H1 (cell line): Measurements from ENCODE around the gene PILRB. TPM values are rescaled to one million over a fixed set of nuclear protein-coding genes. Genes with fewer than 3 reads are reported as not detected.

Experiments used
- CTCF ChIA-PET: fragments of 300-600 bp; sonication (Branson Sonifier 250); formaldehyde crosslinking; loops from one replicate; lab custom pipeline; 2021; ENCODE audit not compliant: partially characterized antibody; lab: Charles Lee
- POLR2A ChIA-PET: fragments of 300-600 bp; sonication (Branson Sonifier 250); formaldehyde crosslinking; loops from one replicate; lab custom pipeline; 2021; ENCODE audit warnings: inconsistent platforms; ENCODE audit not compliant: partially characterized antibody; lab: Charles Lee
- DNase-seq, 2 experiments: peaks; one replicate each; pipeline versions ENCODE4 v3.0.0 to v3.0.0-alpha.2; 2010 to 2022; ENCODE audit warnings: low spot score in 2 of 2, low read depth in 1 of 2, mixed read lengths in 1 of 2
- FAIRE-seq: peaks from 2 replicates; lab custom pipeline; 2011; peaks lifted over from hg19 to GRCh38; lab: Jason Lieb, UNC
- H2AFZ ChIP-seq: 2 replicates; pipeline ENCODE4 v1.8.1; 2012; ENCODE audit warnings: low read length, inconsistent platforms
- H2AK5ac ChIP-seq: 2 replicates; pipeline ENCODE4 v1.6.1; 2013; ENCODE audit warnings: low read depth, low read length
- H2BK120ac ChIP-seq: replicated peaks from 2 replicates; pipeline ENCODE3; 2013; ENCODE audit warnings: low read depth, low read length, inconsistent platforms
- H2BK12ac ChIP-seq: 2 replicates; pipeline ENCODE4 v1.6.1; 2013; ENCODE audit warnings: low read depth, low read length
- H2BK15ac ChIP-seq: 2 replicates; pipeline ENCODE4 v1.6.1; 2013; ENCODE audit warnings: low read length
- H2BK20ac ChIP-seq: 2 replicates; pipeline ENCODE4 v1.6.1; 2013; ENCODE audit warnings: low read length
- H2BK5ac ChIP-seq: 2 replicates; pipeline ENCODE4 v1.6.1; 2013; ENCODE audit warnings: low read depth, low read length
- H3K14ac ChIP-seq: 2 replicates; pipeline ENCODE4 v1.6.1; 2013; ENCODE audit warnings: inconsistent platforms; ENCODE audit not compliant: insufficient read length
- H3K18ac ChIP-seq: 2 replicates; pipeline ENCODE4 v1.6.1; 2013; ENCODE audit warnings: low read length; ENCODE audit errors: extremely low read depth
- H3K23ac ChIP-seq: 2 replicates; pipeline ENCODE4 v1.6.1; 2013; ENCODE audit warnings: inconsistent platforms; ENCODE audit not compliant: insufficient read length
- H3K23me2 ChIP-seq: 2 replicates; pipeline ENCODE4 v1.6.1; 2013; ENCODE audit warnings: low read depth, low read length
- H3K27ac ChIP-seq: 2 replicates; pipeline ENCODE4 v1.6.1; 2011; ENCODE audit warnings: low read depth, low read length, inconsistent platforms
- H3K27me3 ChIP-seq, 4 experiments: replicated peaks in 1 of 4; 1 replicate in 1 of 4; 2 replicates in 3 of 4; pipeline versions ENCODE4 v1.6.1 to v1.8.1; 2011 to 2013; ENCODE audit warnings: low read length in 3 of 4, mild to moderate bottlenecking in 3 of 4, inconsistent platforms in 2 of 4, mixed read lengths in 2 of 4, moderate library complexity in 1 of 4; ENCODE audit not compliant: control insufficient read depth in 3 of 4, insufficient read depth in 3 of 4; ENCODE audit errors: extremely low read depth in 1 of 4
- H3K36me3 ChIP-seq, 4 experiments: 2 replicates each; pipeline versions ENCODE4 v1.6.1 to v1.8.1; 2011 to 2013; ENCODE audit warnings: mild to moderate bottlenecking in 4 of 4, low read length in 3 of 4, moderate library complexity in 2 of 4, control low read depth in 1 of 4, inconsistent platforms in 1 of 4; ENCODE audit not compliant: insufficient read depth in 4 of 4, control insufficient read depth in 2 of 4
- H3K4ac ChIP-seq: replicated peaks from 2 replicates; pipeline ENCODE3; 2013; ENCODE audit warnings: low read length, low read depth, mixed read lengths, inconsistent platforms; ENCODE audit not compliant: insufficient read length
- H3K4me1 ChIP-seq, 4 experiments: replicated peaks in 1 of 4; 1 replicate in 1 of 4; 2 replicates in 3 of 4; pipeline versions ENCODE4 v1.6.1 to v1.8.1; 2011 to 2013; ENCODE audit warnings: low read length in 3 of 4, inconsistent platforms in 2 of 4, mixed read lengths in 1 of 4; ENCODE audit not compliant: insufficient read depth in 4 of 4, control insufficient read depth in 3 of 4
- H3K4me2 ChIP-seq, 2 experiments: 2 replicates each; pipeline versions ENCODE4 v1.6.1 to v1.8.1; 2011 to 2013; ENCODE audit warnings: low read depth in 2 of 2, low read length in 2 of 2, control low read depth in 1 of 2, inconsistent platforms in 1 of 2, mild to moderate bottlenecking in 1 of 2; ENCODE audit not compliant: insufficient read depth in 1 of 2
- H3K4me3 ChIP-seq, 4 experiments: fragments of 200-600, 300-600 bp in 1 of 4; sonication (generic), shearing (Covaris generic), sonication (Bioruptor Twin) in 1 of 4; 2 replicates each; pipeline versions ENCODE4 v1.5.1 to v1.8.1; 2011 to 2016; ENCODE audit warnings: low read length in 4 of 4, low read depth in 3 of 4, control low read depth in 2 of 4, inconsistent platforms in 2 of 4, mild to moderate bottlenecking in 2 of 4, mixed read lengths in 1 of 4, moderate library complexity in 1 of 4; ENCODE audit not compliant: insufficient read depth in 2 of 4; ENCODE audit errors: extremely low read depth in 1 of 4
- H3K56ac ChIP-seq: replicated peaks from 2 replicates; pipeline ENCODE3; 2013; ENCODE audit warnings: low read depth, mild to moderate bottlenecking, mixed read lengths, low read length, inconsistent platforms; ENCODE audit not compliant: insufficient read length
- H3K79me1 ChIP-seq: 2 replicates; pipeline ENCODE4 v1.6.1; 2013; ENCODE audit warnings: low read depth, low read length, control low read depth
- H3K79me2 ChIP-seq, 2 experiments: 2 replicates each; pipeline versions ENCODE4 v1.6.1 to v1.8.1; 2012 to 2013; ENCODE audit warnings: low read length in 2 of 2, mild to moderate bottlenecking in 2 of 2, inconsistent platforms in 1 of 2; ENCODE audit not compliant: insufficient read depth in 2 of 2, control insufficient read depth in 1 of 2
- H3K9ac ChIP-seq, 4 experiments: replicated peaks in 1 of 4; 1 replicate in 1 of 4; 2 replicates in 3 of 4; pipeline versions ENCODE4 v1.6.1 to v1.8.1; 2011 to 2013; ENCODE audit warnings: low read depth in 3 of 4, low read length in 3 of 4, control low read depth in 2 of 4, mild to moderate bottlenecking in 2 of 4, moderate library complexity in 2 of 4, inconsistent platforms in 1 of 4; ENCODE audit errors: extremely low read depth in 1 of 4
- H3K9me3 ChIP-seq, 2 experiments: 2 replicates each; pipeline versions ENCODE4 v1.6.1 to v1.8.1; 2012 to 2013; ENCODE audit warnings: mild to moderate bottlenecking in 2 of 2, moderate library complexity in 2 of 2, control low read depth in 1 of 2, inconsistent platforms in 1 of 2, low read depth in 1 of 2, low read length in 1 of 2, mixed read lengths in 1 of 2; ENCODE audit not compliant: insufficient read depth in 2 of 2
- H4K20me1 ChIP-seq, 2 experiments: replicated peaks in 1 of 2; 2 replicates each; pipeline versions ENCODE3 to v1.8.1; 2011 to 2013; ENCODE audit warnings: inconsistent platforms in 2 of 2, low read length in 2 of 2, mild to moderate bottlenecking in 1 of 2; ENCODE audit not compliant: insufficient read depth in 2 of 2, control insufficient read depth in 1 of 2
- H4K5ac ChIP-seq: 2 replicates; pipeline ENCODE4 v1.6.1; 2013; ENCODE audit warnings: low read length, low read depth, mixed read lengths, inconsistent platforms; ENCODE audit not compliant: insufficient read length
- H4K8ac ChIP-seq: 2 replicates; pipeline ENCODE4 v1.8.0; 2013; ENCODE audit warnings: mild to moderate bottlenecking, moderate library complexity, low read length, inconsistent platforms; ENCODE audit not compliant: insufficient read depth; ENCODE audit errors: extremely low read depth
- H4K91ac ChIP-seq: replicated peaks from 2 replicates; pipeline ENCODE3; 2013; ENCODE audit warnings: low read length, mixed read lengths, inconsistent platforms; ENCODE audit not compliant: insufficient read length
- CBX5 ChIP-seq: fragments of 300-800, 300-1000 bp; sonication (generic); IDR thresholded peaks from 2 replicates; pipeline ENCODE4 v1.7.1; 2016; ENCODE audit warnings: antibody characterized with exemption, low read length, low read depth
- GABPA ChIP-seq: IDR thresholded peaks from 2 replicates; pipeline ENCODE4 v1.6.1; 2011; ENCODE audit warnings: mild to moderate bottlenecking, low read length, moderate library complexity, borderline replicate concordance; ENCODE audit not compliant: insufficient read depth
- POLR2A ChIP-seq, 2 experiments: IDR thresholded peaks; 1 replicate in 1 of 2; 2 replicates in 1 of 2; pipeline ENCODE4 v1.6.1; 2011; ENCODE audit warnings: low read depth in 2 of 2, low read length in 2 of 2, mild to moderate bottlenecking in 2 of 2; ENCODE audit errors: control extremely low read depth in 1 of 2
- POLR2AphosphoS5 ChIP-seq: IDR thresholded peaks from 2 replicates; pipeline ENCODE4 v1.6.1; 2011; ENCODE audit warnings: low read depth, low read length
- SIRT6 ChIP-seq: IDR thresholded peaks from one replicate; pipeline ENCODE4 v1.7.1; 2012; ENCODE audit warnings: low read length, inconsistent platforms
- SP1 ChIP-seq: IDR thresholded peaks from 2 replicates; pipeline ENCODE4 v1.6.1; 2011; ENCODE audit warnings: low read depth, low read length
- SP2 ChIP-seq: IDR thresholded peaks from 2 replicates; pipeline ENCODE4 v1.6.1; 2012; ENCODE audit warnings: mild to moderate bottlenecking, low read length, inconsistent platforms
- SP4 ChIP-seq: IDR thresholded peaks from 2 replicates; pipeline ENCODE4 v1.6.1; 2012; ENCODE audit warnings: low read length, inconsistent platforms
- SRF ChIP-seq: IDR thresholded peaks from 2 replicates; pipeline ENCODE4 v1.6.1; 2011; ENCODE audit warnings: mild to moderate bottlenecking, low read depth, low read length, moderate library complexity
- USF2 ChIP-seq: IDR thresholded peaks from 2 replicates; pipeline ENCODE4 v1.6.1; 2011; ENCODE audit warnings: low read length, improper control_type of control experiment
- WGBS, 2 experiments: shearing (Covaris generic) in 1 of 2; methylation state at CpG; one replicate each; pipeline versions ENCODE4 v1.1.6 to v1.1.7; 2013 to 2015; ENCODE audit warnings: low lambda C conversion rate in 2 of 2, mixed read lengths in 2 of 2, inconsistent platforms in 1 of 2, low coverage in 1 of 2, missing lambda C conversion rate in 1 of 2; ENCODE audit not compliant: insufficient replicate concordance in 2 of 2, insufficient coverage in 1 of 2, insufficient read length in 1 of 2; ENCODE audit errors: extremely low coverage in 1 of 2, missing lambda C conversion rate in 1 of 2; 5-methylcytosine and 5-hydroxymethylcytosine counted together
- polyA plus RNA-seq, 7 experiments: library from polyadenylated mRNA; depleted of rRNA in 3 of 7; stranded (reverse) in 5 of 7; unstranded in 2 of 7; fragments of >200 nt in 5 of 7; fragments of 200-250 nt in 2 of 7; gene quantifications; 1 replicate in 5 of 7; 2 replicates in 1 of 7; 4 replicates in 1 of 7; pipeline versions ENCODE4 v1.2.1 to v1.2.3, GENCODE V29; 2011 to 2013; ENCODE audit warnings: missing spikeins in 2 of 7, mixed read lengths in 2 of 7
- total RNA-seq: library from RNA; stranded (reverse); fragmentation: NEBNext Ultra II Directional; extraction: Animal tissue kit (Norgen Biotek cat#: 25700); gene quantifications from 2 replicates; pipeline ENCODE4 v1.2.1, GENCODE V29; 2021

Gene PILRB
- total and polyA plus RNA-seq, 2 of the 8 experiments (the other 6 are each of a cell fraction or from before 2014, with no cell fraction given) = 32.2 to 49.9 TPM

GRCh38 chr7:100366411-100367250 lies 8.7 kb downstream of the PILRB start:
- Histone ChIP-seq H2BK20ac (no peak overlapping the region), H3K23me2 (no peaks in the 10 kb centered on the region), H4K20me1 (no peaks in the 10 kb centered on the region), H3K9ac (no peak overlapping the region), H3K14ac (no peak overlapping the region), H2AFZ (no peak overlapping the region), H3K27ac (no peak overlapping the region), H2AK5ac (no peak overlapping the region), H3K56ac (no peak overlapping the region), H4K5ac (no peak overlapping the region), H4K8ac (no peak overlapping the region), H2BK120ac (no peak overlapping the region), H3K18ac (no peak overlapping the region), H2BK15ac (no peak overlapping the region), H4K91ac (no peak overlapping the region), H3K79me2 (no peaks in the 10 kb centered on the region), H3K23ac (no peak overlapping the region), H3K9me3 (no peaks in the 10 kb centered on the region), H3K4me1 (peaks cover 0 to 15% (median 11%) of the 10 kb centered on the region in 4 experiments; a peak in 6 of 7 replicates), H2BK5ac (0 out of 2 replicates have a peak overlapping the region, but pooled peaks have one; percentile 26), H3K4ac (no peak overlapping the region), H3K79me1 (peaks cover 2% of the 10 kb centered on the region; the same call in 1 of the 2 replicates), H3K4me3 (no peak overlapping the region), H3K4me2 (no peak overlapping the region), H3K27me3 (no peaks in the 10 kb centered on the region), H2BK12ac (no peak overlapping the region), H3K36me3 (peaks cover 6 to 41% (median 13%) of the 10 kb centered on the region in 4 experiments)
- ChIA-PET POLR2A (interaction anchor here (0.7 to 1.5 kb wide), 6 partner anchors 10 to 236 kb away, joined by 3 to 6 read pairs (median 3); no protein-coding TSS in a partner anchor), CTCF (interaction anchor here (1.2 kb wide), 1 partner anchor 35 kb away, joined by 3 read pairs; no protein-coding TSS in a partner anchor)
- no peak for DNase-seq
- WGBS, 2 experiments = 91% methylated on average over 15 of the region's 16 CpGs; no CpG with 5 or more reads in 1 of the 2 experiments
- no peak for FAIRE-seq
- TF ChIP-seq CBX5 (no peak), SRF (no peak), SP2 (no peak), POLR2AphosphoS5 (peak; percentile 26; the same call in 1 of the 2 replicates), SIRT6 (no peak), POLR2A (IDR thresholded peaks at IDR 0.05; ENCODE audit: control extremely low read depth in 1 of 2, low read depth in 2 of 2, low read length in 2 of 2) (peak; percentile 39 to 66), SP1 (no peak), SP4 (no peak; the same call in 1 of the 2 replicates), GABPA (no peak), USF2 (no peak)
